GM21737 (cell line): Measurements from ENCODE around the gene SHH.
A peak's percentile ranks its signal among the peaks of the same experiment; 100 is the strongest.
"Not testable (repeated sequence)": the region's sequence is repeated elsewhere in the genome, so short reads cannot be mapped to it uniquely, and the experiment has no call there.

Source experiments
- ATAC-seq: cut with Tn5 transposase; IDR thresholded peaks from one replicate; pipeline ENCODE4 v1.9.1; 2021; ENCODE audit warnings: mild to moderate bottlenecking, moderate library complexity; ENCODE audit not compliant: unreplicated experiment

SHH gene

GRCh38 chr7:155820788-155821187 is 8.5 kb upstream of the SHH start:
- no peak for ATAC-seq

DNA sequence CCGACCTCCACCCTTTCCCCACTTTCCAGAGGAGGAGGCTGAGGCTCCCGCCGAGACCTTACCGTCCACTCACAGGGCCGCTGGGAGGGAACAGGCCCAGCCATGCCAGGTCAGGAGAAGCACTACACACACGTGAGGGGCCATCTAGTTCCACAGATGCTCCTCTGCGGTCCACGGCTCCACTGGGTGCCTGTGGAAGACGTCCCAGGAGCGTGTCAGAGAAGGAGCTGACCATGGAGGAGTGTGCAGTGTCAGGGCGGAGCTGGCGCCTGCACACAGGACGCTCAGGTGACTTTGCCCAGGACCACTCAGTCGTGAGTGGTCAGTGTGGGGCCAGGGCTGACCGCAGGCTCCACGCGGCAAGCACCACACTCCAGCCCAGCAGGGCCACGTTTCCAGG is 8.0 kb upstream of the SHH start:
- ATAC-seq = no peak

- no peak for ATAC-seq
Measured at GRCh38 chr7:155819186-155819585, 6.9 kb upstream of the SHH start.

DNA sequence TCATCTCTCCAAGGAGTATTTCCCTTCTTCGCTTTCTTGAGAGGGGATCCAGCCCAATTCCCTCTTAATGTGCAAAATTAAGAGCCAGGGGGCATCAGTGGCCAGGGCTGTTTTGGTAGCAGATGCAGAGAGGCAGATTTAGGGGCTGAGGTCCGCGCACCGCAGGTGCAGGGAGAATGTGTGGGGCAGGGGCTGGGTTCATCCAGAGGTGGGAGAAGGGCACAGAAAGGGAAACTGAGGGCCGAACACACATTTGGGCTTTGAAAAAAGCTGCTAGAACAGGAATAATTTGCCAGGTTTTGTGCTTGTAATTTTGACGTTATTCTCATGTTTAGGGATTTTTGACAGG is 6.5 kb upstream of the SHH start:
- no peak for ATAC-seq

- no peak for ATAC-seq
Measured at GRCh38 chr7:155818154-155818819, 6.0 kb upstream of the SHH start.

GRCh38 chr7:155817515-155817914 is 5.3 kb upstream of the SHH start:
- not testable (repeated sequence) for ATAC-seq

- no peak for ATAC-seq
Measured at GRCh38 chr7:155816996-155817395, 4.7 kb upstream of the SHH start.

GRCh38 chr7:155816192-155816508 is 3.9 kb upstream of the SHH start:
- ATAC-seq = no peak

GRCh38 chr7:155815332-155816191 is 3.3 kb upstream of the SHH start:
- peak; percentile 89 for ATAC-seq

DNA sequence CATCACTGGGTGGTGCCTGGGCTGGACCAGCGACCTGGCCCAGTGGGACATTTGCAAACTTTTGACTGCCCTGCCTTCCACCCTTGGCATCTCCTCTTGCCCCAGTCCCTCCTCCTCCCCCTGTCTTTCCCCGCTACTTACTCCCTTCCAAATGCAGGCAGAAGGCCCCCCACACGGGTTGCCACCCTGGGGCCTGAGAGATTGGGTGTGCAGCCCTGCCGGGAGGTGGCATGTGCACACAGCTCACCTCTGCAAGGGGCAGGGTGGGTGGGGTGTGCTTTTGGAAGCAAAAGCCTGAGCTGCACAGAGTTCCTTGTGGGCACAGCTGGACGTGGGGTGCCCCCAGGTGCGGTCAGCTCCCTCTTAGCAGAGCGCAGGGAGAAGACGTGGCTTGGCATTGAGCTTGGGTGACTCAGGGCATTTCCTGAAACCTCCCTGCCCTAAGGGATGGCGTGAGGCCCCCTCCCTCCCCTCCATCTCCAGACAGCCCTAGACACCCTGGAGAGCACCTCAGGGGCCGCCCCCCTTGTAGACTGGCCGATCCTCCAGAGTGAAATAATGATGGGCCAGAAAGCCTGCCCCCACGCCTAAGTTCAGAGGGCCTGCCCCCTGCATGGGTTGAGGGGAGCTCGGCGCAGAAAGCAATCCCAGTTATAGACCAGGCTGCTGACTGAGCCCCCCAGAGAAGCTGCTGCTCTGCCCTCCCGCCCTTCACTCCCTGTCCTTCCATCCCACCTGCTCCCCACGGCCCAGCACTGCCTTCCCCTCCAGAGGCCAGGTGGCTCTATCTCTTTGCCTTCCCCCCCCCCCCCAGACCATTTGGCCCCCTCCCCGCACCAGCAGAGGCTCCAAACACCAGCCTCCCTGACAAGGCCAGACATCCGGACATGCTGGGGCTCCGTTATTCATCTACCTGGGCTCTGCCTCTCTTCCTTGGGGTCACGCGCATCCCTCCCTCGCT is 2.3 kb upstream of the SHH start:
- no peak for ATAC-seq

- ATAC-seq = no peak
Measured at GRCh38 chr7:155813546-155814315, 1.5 kb upstream of the SHH start.

DNA sequence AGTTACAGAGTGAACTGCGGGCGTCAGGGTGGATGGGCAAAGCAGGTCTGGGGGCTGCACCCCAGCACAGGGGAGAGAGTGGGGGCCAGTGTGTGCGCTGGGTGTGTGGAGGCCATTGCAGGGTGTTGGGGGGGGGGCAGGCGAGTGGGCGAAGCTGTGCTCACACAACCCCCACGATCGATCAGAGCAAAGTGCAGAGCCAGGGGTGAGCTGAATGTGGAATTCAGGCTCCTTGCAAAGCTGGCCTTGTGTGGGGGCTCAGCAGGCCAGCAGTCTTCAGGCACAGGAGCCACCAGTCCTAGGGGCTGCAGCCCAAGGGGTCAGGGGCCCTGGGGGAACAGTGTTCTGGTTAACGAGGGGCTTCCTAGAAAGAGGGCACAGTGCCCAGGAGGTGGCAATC is 862 bp upstream of the SHH start:
- ATAC-seq = no peak

GRCh38 chr7:155811560-155811894 is 736 bp downstream of the SHH start:
- ATAC-seq = no peak

DNA sequence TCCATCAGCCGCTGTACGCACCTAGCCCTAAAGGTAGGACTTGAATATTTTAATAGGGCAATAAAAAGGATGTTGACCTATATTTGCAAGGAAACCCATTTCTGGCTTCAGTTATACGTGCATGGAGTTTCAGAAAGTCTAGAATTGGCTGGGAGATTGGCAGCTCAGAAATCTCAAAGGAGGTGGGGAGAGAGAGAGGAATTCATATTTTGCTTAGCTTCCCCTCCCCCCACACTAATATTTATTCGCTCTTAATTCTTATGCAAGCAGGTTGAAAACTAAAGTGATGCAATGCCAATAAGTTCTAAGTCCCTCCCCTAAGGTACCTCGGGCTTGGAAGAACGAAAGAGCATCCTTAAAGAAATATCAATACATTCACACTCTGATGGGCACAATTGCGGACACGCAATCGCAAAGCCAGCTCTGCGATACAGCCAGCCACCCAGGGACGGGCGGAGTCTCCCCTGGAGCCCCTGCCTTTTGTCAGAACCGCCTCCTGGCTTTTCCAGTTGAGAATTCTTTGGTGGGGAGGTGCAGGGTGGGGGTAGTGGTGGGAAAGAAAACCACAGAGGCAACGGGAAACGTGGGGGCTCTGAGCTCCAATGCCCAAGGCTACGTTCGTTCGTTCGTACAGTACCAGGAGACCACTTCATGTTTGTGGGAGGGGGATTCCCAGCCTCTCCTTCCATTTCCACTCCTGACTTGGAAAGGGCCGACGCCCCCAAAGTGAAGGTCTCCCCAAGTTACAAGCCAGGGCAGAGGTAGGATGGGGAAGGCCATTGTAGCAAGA is 1.3 kb downstream of the SHH start:
- ATAC-seq = no peak

DNA sequence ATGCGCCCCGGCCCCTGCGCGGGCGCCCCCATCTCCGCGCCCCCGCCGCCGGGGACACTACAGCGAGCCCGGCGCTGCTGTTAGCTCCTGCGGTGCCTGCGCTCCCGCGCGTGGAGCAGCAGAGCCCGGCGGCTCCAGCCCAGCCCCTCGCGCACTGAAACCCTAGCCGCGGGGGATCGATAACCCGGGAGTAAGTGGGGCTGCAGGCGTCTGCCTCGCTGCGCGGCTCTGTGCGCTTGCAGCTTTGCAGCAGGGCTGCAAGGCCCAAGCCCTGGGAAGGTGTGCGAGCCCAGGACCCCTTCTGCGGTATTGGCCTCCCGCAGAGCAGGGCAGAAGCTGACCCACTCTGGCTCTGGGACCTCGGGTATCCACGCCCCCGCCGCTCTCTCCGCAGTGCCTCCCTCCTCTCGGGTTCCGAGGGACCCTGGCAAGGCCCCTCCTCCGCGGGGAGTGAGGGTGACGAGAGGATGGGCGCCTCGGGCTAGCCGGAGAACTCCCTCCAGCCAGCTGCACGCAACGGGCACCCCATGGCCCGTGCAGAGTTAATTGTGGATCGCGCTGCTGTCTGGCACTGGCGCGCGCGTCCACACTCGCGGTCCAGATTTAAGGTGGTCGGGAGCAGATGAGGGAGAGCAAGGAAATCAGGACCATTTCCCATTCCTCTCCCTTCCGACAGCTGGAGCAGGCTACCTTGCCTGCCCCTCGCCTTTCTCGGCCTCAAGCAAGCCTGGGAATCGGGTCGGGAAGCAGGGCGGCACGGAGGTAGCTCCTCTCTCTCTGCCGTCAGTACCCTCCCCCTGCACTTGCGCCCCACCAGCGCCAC is 2.1 kb downstream of the SHH start:
- ATAC-seq = no peak

GRCh38 chr7:155809332-155809946 is 2.8 kb downstream of the SHH start:
- ATAC-seq = no peak

DNA sequence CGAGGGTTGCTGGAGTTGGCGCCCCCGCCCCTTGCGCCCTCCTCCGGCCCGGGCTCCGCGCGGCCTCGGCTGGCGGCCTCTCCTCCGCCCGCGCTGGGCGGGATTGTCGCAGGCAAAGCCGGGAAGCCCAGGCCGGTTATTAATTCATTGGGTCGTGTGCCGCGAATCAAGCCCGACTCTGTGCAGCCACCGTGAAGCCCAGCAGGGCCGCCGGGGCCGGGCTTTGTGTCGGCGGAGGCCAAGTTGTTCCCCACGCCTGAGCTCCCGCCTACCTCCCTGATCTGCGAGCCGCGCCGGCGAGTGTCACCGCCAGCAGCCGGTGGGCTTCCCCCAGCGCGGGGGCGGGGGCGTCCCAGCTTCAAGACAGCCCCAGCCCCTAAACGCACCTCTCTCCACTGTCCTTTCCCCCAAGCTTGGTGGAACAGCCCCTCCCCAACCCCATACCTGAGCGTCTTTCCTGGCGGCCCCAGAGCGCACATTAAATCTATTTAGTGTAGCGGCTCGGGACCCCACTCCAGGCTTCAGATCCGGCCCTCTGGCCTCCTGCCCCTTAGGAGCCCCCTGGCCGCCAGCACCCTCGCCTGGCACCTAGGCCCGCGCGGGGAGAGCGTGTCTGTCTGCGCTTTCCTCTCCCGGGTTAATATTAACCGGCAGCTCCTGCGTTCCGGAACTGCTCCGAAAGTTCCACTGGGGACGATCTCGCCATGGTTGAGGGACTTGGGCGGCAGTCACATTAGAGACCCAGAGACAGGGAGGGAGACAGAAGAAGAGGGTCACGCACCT is 3.5 kb downstream of the SHH start:
- no peak for ATAC-seq
